ENCODE results near the gene CNOT10. TPM values are rescaled to one million over a fixed set of nuclear protein-coding genes. Genes with fewer than 3 reads are reported as not detected.
A peak's percentile ranks its signal among the peaks of the same experiment; 100 is the strongest.

The CNOT10 gene
- 42.9 to 48.7 TPM (median 46.8 TPM) in 3 replicates for total RNA-seq

GRCh38 chr3:32684800-32685542 lies at the start of gene CNOT10:
TSS of gene CNOT10 (plus strand) at chr3:32685188. CDS start at chr3:32685461, 273 bp downstream.
- TF ChIP-seq CTCF (IDR thresholded peaks at IDR 0.05; ENCODE audit: unreplicated experiment), result no peak
- Mint-ChIP-seq H3K27me3 (ENCODE audit: low read depth) (no peaks in the 10 kb centered on the region), H3K4me1 (peaks cover 29% of the 10 kb centered on the region), H3K27ac (peak within 1 kb of the TSS; percentile 94), H3K4me3 (peak within 1 kb of the TSS; percentile 87), H3K36me3 (peaks cover 5% of the 10 kb centered on the region), H3K9me3 (no peaks in the 10 kb centered on the region)
- DNase-seq (ENCODE audit: low spot score in 2 of 2, unreplicated experiment in 2 of 2), result peak; percentile 88 to 93

- Mint-ChIP-seq H3K27me3 (ENCODE audit: low read depth) (peaks cover 3% of the 10 kb centered on the region), H3K9me3 (no peaks in the 10 kb centered on the region), H3K27ac (no peak overlapping the region), H3K4me1 (no peaks in the 10 kb centered on the region), H3K36me3 (no peaks in the 10 kb centered on the region), H3K4me3 (no peak overlapping the region)
- DNase-seq (ENCODE audit: low spot score in 2 of 2, unreplicated experiment in 2 of 2), result no peak
- no peak for TF ChIP-seq CTCF (IDR thresholded peaks at IDR 0.05; ENCODE audit: unreplicated experiment)
Measured at GRCh38 chr3:32640939-32641338, 44.0 kb upstream of the CNOT10 start.

GRCh38 chr3:32641356-32641755 lies 43.6 kb upstream of the CNOT10 start:
- H3K4me3 Mint-ChIP-seq, result no peak overlapping the region
- peaks cover 3% of the 10 kb centered on the region for H3K27me3 Mint-ChIP-seq (ENCODE audit: low read depth)
- no peaks in the 10 kb centered on the region for H3K9me3 Mint-ChIP-seq
- DNase-seq (ENCODE audit: low spot score in 2 of 2, unreplicated experiment in 2 of 2), result no peak
- no peak overlapping the region for H3K27ac Mint-ChIP-seq
- no peak for TF ChIP-seq CTCF (IDR thresholded peaks at IDR 0.05; ENCODE audit: unreplicated experiment)
- H3K36me3 Mint-ChIP-seq, result no peaks in the 10 kb centered on the region
- no peaks in the 10 kb centered on the region for H3K4me1 Mint-ChIP-seq

GRCh38 chr3:32643354-32643753 lies 41.6 kb upstream of the CNOT10 start:
- H3K9me3 Mint-ChIP-seq, result no peaks in the 10 kb centered on the region
- no peak for DNase-seq (ENCODE audit: low spot score in 2 of 2, unreplicated experiment in 2 of 2)
- TF ChIP-seq CTCF (IDR thresholded peaks at IDR 0.05; ENCODE audit: unreplicated experiment), result no peak
- H3K4me3 Mint-ChIP-seq, result no peak overlapping the region
- no peaks in the 10 kb centered on the region for H3K36me3 Mint-ChIP-seq
- no peak overlapping the region for H3K27ac Mint-ChIP-seq
- H3K4me1 Mint-ChIP-seq, result peaks cover 2% of the 10 kb centered on the region
- peaks cover 3% of the 10 kb centered on the region for H3K27me3 Mint-ChIP-seq (ENCODE audit: low read depth)

GRCh38 chr3:32643816-32644215 lies 41.2 kb upstream of the CNOT10 start:
- H3K36me3 Mint-ChIP-seq, result no peaks in the 10 kb centered on the region
- H3K9me3 Mint-ChIP-seq, result no peaks in the 10 kb centered on the region
- TF ChIP-seq CTCF (IDR thresholded peaks at IDR 0.05; ENCODE audit: unreplicated experiment), result no peak
- no peak overlapping the region for H3K4me3 Mint-ChIP-seq
- peaks cover 2% of the 10 kb centered on the region for H3K4me1 Mint-ChIP-seq
- no peak for DNase-seq (ENCODE audit: low spot score in 2 of 2, unreplicated experiment in 2 of 2)
- H3K27ac Mint-ChIP-seq, result no peak overlapping the region
- H3K27me3 Mint-ChIP-seq (ENCODE audit: low read depth), result peaks cover 3% of the 10 kb centered on the region

All from mesothelial cell of epicardium (in vitro differentiated cells).